K562 (cell line): ENCODE measurements around the gene DNAL4. TPM values are rescaled to one million over a fixed set of nuclear protein-coding genes. Genes with fewer than 3 reads are reported as not detected.

Experiments
- ARID1B ChIP-seq: fragments of 450-650 bp; IDR thresholded peaks from 2 replicates; pipeline ENCODE4 v1.6.1; 2016; ENCODE audit warnings: antibody characterized with exemption, mild to moderate bottlenecking, inconsistent platforms
- CREB1 ChIP-seq, 2 experiments: sonication (generic) in 1 of 2; formaldehyde crosslinking in 1 of 2; IDR thresholded peaks; 2 replicates each; pipeline versions ENCODE4 v1.6.1 to v1.8.0; 2012 to 2022; ENCODE audit warnings: inconsistent platforms in 1 of 2, mild to moderate bottlenecking in 1 of 2, missing genetic modification reagents in 1 of 2, moderate library complexity in 1 of 2
- FOXP1 ChIP-seq: sonication (generic); formaldehyde crosslinking; IDR thresholded peaks from 2 replicates; pipeline ENCODE4 v1.8.0; 2022; ENCODE audit warnings: mild to moderate bottlenecking, missing genetic modification reagents
- GABPA ChIP-seq: fragments of 200-800 bp; sonication (Bioruptor generic); conservative IDR thresholded peaks from 2 replicates; pipeline ENCODE4 v1.6.1; 2016; ENCODE audit warnings: low read depth, missing genetic modification characterization, missing compliant biosample characterization
- HDGF ChIP-seq: fragments of 450-650 bp; IDR thresholded peaks from 2 replicates; pipeline ENCODE4 v1.6.1; 2016
- KAT2B ChIP-seq: IDR thresholded peaks from one replicate; pipeline ENCODE4 v1.6.1; 2012; ENCODE audit warnings: low read depth, mild to moderate bottlenecking, control low read depth, inconsistent platforms, low read length, moderate library complexity
- KLF16 ChIP-seq: IDR thresholded peaks from 2 replicates; pipeline ENCODE4 v1.6.1; 2016; ENCODE audit warnings: antibody characterized with exemption
- MBD2 ChIP-seq: sonication (generic); IDR thresholded peaks from 2 replicates; pipeline ENCODE4 v1.6.1; 2016; ENCODE audit warnings: low read depth, borderline replicate concordance
- MCM7 ChIP-seq, 2 experiments: fragments of 450-650 bp; IDR thresholded peaks; 2 replicates each; pipeline ENCODE4 v1.6.1; 2016 to 2018
- MXD1 ChIP-seq: fragments of 250-450 bp; sonication (Bioruptor Pico); IDR thresholded peaks from 2 replicates; pipeline ENCODE4 v1.8.0; 2021; ENCODE audit warnings: borderline replicate concordance, mild to moderate bottlenecking, moderate library complexity; ENCODE audit not compliant: poor library complexity, severe bottlenecking
- PPARD ChIP-seq: fragments of 250-450 bp; sonication (Bioruptor Pico); IDR thresholded peaks from 2 replicates; pipeline ENCODE4 v1.8.0; 2022; ENCODE audit warnings: inconsistent platforms, mild to moderate bottlenecking, moderate library complexity
- RBM22 ChIP-seq: fragments of 200-400 bp; formaldehyde crosslinking; IDR thresholded peaks from 2 replicates; pipeline ENCODE4 v1.6.1; 2018; ENCODE audit warnings: low read length, low read depth; ENCODE audit not compliant: poor library complexity, severe bottlenecking
- SMAD1 ChIP-seq: fragments of 150-350 bp; IDR thresholded peaks from 2 replicates; pipeline ENCODE4 v1.6.1; 2014; ENCODE audit warnings: low read length, low read depth; ENCODE audit not compliant: partially characterized antibody
- SMARCC2 ChIP-seq: fragments of 450-650 bp; IDR thresholded peaks from 2 replicates; pipeline ENCODE4 v1.6.1; 2017; ENCODE audit warnings: antibody characterized with exemption, moderate library complexity, mild to moderate bottlenecking, low read depth
- SREBF2 ChIP-seq: sonication (generic); formaldehyde crosslinking; IDR thresholded peaks from 2 replicates; pipeline ENCODE4 v1.4.0; 2020; ENCODE audit warnings: mild to moderate bottlenecking, missing genetic modification reagents
- ZNF395 ChIP-seq: fragments of 200-800 bp; sonication (Bioruptor generic); IDR thresholded peaks from 2 replicates; pipeline ENCODE4 v1.6.1; 2017; ENCODE audit warnings: missing genetic modification characterization, missing compliant biosample characterization
- polyA plus RNA-seq, 8 experiments: library from polyadenylated mRNA; depleted of rRNA in 4 of 8; stranded (reverse) in 5 of 8; unstranded in 3 of 8; fragments of >200 nt; fragmentation: Nextera tagmentation in 2 of 8; fragmentation: Illumina TruSeq in 1 of 8; extraction: Ambion mirVana in 2 of 8; extraction: Trizol in 1 of 8; gene quantifications; 2 replicates each; pipeline versions ENCODE4 v1.2.1 to v1.2.3, GENCODE V29; 2011 to 2014; ENCODE audit warnings: inconsistent platforms in 1 of 8, missing spikeins in 1 of 8
- total RNA-seq, 7 experiments: library from RNA; depleted of rRNA in 6 of 7; stranded (reverse); fragments of >200 nt in 6 of 7; fragmentation: Illumina TruSeq in 2 of 7; extraction: Trizol in 2 of 7; gene quantifications; 2 replicates each; pipeline versions ENCODE4 v1.2.1 to v1.2.3, GENCODE V29; 2011 to 2021; ENCODE audit warnings: low replicate concordance in 1 of 7
- TF ChIP-seq, protein P1 (sequence below): fragments of 250-450 bp; sonication (Bioruptor Pico); IDR thresholded peaks from 2 replicates; pipeline ENCODE4 v1.5.0; 2021; ENCODE audit warnings: mild to moderate bottlenecking, moderate library complexity
- TF ChIP-seq, protein P2 (sequence below): fragments of 450-650 bp; IDR thresholded peaks from 2 replicates; pipeline ENCODE4 v1.6.1; 2016; ENCODE audit warnings: antibody characterized with exemption
- TF ChIP-seq, protein P3 (sequence below), 2 experiments: fragments of 250-450 bp in 1 of 2; fragments of 450-650 bp in 1 of 2; sonication (Bioruptor Pico) in 1 of 2; IDR thresholded peaks; 2 replicates each; pipeline versions ENCODE4 v1.6.1 to v1.8.0; 2016 to 2021; ENCODE audit warnings: mild to moderate bottlenecking in 2 of 2, moderate library complexity in 2 of 2, missing compliant biosample characterization in 1 of 2, missing genetic modification characterization in 1 of 2
- TF ChIP-seq, protein P4 (sequence below): sonication (generic); formaldehyde crosslinking; IDR thresholded peaks from 2 replicates; pipeline ENCODE4 v1.8.1; 2023; ENCODE audit warnings: mild to moderate bottlenecking, missing genetic modification reagents, moderate library complexity

The DNAL4 gene
- total and polyA plus RNA-seq, 9 of the 15 experiments (the other 6 are each of a cell fraction or from before 2014, with no cell fraction given): 0.20 to 9.4 (median 5.2) TPM

GRCh38 chr22:38843201-38843656, 49.3 kb upstream of the DNAL4 start (continued):
- TF ChIP-seq RBM22: no peak
- no peak for TF ChIP-seq CREB1 (IDR thresholded peaks at IDR 0.05)
- 0 out of 2 replicates have a peak, but pooled peaks have one; percentile 16 for TF ChIP-seq CREB1 (CRISPR knock-in tag; IDR thresholded peaks at IDR 0.05)
- TF ChIP-seq HDGF: no peak
- TF ChIP-seq ZNF395: no peak
- TF ChIP-seq MBD2: no peak
- TF ChIP-seq, protein P1, sequence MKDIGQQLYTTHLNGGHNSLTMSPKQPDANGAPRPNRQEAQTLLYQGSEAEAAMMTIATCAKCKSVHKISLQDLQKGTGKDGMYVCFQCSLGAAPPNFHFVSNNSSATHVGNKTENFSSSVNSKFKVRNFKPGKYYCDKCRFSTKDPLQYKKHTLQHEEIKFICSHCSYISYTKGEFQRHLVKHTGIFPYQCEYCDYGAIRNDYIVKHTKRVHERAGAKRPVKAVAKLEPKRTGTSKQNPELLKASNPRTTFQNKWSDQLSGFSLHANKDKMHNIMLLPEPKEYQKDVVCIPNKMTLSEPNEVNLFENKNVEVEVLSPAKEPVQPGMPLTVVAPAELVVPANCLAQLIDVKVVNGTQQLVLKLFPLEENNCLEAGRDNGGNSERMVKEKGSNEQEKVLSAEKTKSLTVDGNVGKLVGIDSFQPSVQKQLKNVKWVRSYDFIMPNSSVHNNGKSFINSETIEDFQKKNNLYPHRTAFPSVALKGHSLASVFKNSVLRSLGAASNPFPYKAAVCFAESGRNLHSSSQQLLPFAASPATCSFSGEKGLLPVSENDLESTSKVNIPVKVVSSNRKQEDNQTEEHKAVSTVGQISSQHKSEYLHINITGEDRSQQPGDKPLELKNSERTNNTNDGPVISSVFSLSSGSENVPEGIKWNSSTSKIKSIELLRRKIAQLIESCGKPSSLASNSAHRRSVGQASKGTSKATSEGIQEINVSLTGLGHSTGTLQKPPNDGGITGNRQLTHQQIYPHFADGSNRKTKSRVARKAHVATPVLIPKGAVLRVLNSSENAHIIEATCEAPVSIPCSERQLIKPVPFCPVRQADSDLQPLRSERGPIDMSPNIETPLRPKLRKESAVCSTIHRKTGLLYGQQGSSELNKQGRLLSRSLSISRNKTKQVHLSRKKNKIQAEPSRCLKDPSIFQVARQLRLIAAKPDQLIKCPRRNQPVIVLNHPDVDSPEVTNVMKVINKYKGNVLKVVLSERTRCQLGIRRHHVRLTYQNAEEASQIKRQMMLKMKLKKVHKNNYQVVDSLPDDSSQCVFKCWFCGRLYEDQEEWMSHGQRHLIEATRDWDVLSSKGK (CRISPR knock-in tag): no peak
- TF ChIP-seq MCM7 (IDR thresholded peaks at IDR 0.05): no peak
- no peak for TF ChIP-seq SMARCC2
- no peak for TF ChIP-seq GABPA (tag)
- no peak for TF ChIP-seq ARID1B
- TF ChIP-seq SREBF2: no peak
- TF ChIP-seq, protein P2, sequence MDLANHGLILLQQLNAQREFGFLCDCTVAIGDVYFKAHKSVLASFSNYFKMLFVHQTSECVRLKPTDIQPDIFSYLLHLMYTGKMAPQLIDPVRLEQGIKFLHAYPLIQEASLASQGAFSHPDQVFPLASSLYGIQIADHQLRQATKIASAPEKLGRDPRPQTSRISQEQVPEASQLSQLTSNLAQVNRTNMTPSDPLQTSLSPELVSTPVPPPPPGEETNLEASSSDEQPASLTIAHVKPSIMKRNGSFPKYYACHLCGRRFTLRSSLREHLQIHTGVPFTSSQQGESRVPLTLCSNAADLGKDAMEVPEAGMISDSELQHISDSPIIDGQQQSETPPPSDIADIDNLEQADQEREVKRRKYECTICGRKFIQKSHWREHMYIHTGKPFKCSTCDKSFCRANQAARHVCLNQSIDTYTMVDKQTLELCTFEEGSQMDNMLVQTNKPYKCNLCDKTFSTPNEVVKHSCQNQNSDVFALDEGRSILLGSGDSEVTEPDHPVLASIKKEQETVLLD: no peak
- no peak for TF ChIP-seq FOXP1
- TF ChIP-seq KAT2B: no peak
- TF ChIP-seq, protein P3, sequence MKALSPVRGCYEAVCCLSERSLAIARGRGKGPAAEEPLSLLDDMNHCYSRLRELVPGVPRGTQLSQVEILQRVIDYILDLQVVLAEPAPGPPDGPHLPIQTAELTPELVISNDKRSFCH (CRISPR knock-in tag; IDR thresholded peaks at IDR 0.05): no peak
- TF ChIP-seq, protein P3 (tag; IDR thresholded peaks at IDR 0.05): peak; percentile 43; the same call in 1 of the 2 replicates
- no peak for TF ChIP-seq SMAD1
- no peak for TF ChIP-seq KLF16
- TF ChIP-seq MXD1: no peak
- no peak for TF ChIP-seq PPARD
- TF ChIP-seq, protein P4, sequence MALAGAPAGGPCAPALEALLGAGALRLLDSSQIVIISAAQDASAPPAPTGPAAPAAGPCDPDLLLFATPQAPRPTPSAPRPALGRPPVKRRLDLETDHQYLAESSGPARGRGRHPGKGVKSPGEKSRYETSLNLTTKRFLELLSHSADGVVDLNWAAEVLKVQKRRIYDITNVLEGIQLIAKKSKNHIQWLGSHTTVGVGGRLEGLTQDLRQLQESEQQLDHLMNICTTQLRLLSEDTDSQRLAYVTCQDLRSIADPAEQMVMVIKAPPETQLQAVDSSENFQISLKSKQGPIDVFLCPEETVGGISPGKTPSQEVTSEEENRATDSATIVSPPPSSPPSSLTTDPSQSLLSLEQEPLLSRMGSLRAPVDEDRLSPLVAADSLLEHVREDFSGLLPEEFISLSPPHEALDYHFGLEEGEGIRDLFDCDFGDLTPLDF (CRISPR knock-in tag): no peak
